Amniotic epithelial cell (primary cell): Measurements from ENCODE around the gene INTS15.
A peak's percentile ranks its signal among the peaks of the same experiment; 100 is the strongest.
"Not testable (repeated sequence)": the region's sequence is repeated elsewhere in the genome, so short reads cannot be mapped to it uniquely, and the experiment has no call there.

Experiments used
- DNase-seq: peaks from one replicate; pipeline ENCODE4 v3.0.0-alpha.2; 2010; ENCODE audit warnings: low read depth

INTS15 gene

GRCh38 chr7:6577369-6578113, 12.3 kb upstream of the INTS15 start, which contains the start of gene ZDHHC4:
TSS of gene ZDHHC4 (plus strand) at chr7:6577454. CDS start at chr7:6580562, 3,108 bp downstream.
- peak; percentile 87 for DNase-seq

GRCh38 chr7:6578114-6579084, 11.4 kb upstream of the INTS15 start:
- DNase-seq: peak; percentile 94

- no peak for DNase-seq
These were observed 10.4 kb upstream of the INTS15 start for GRCh38 chr7:6579446-6579845.

- not testable (repeated sequence) for DNase-seq
These were observed 3.9 kb upstream of the INTS15 start for GRCh38 chr7:6585746-6586432.

- no peak for DNase-seq
These were observed 1.3 kb upstream of the INTS15 start for GRCh38 chr7:6588566-6588965.

GRCh38 chr7:6589151-6589828, 531 bp upstream of the INTS15 start:
- DNase-seq: no peak

- peak; percentile 29 for DNase-seq
These were observed 857 bp downstream of the INTS15 start for GRCh38 chr7:6590645-6591110.

GRCh38 chr7:6600093-6600492, 10.3 kb downstream of the INTS15 start:
- no peak for DNase-seq

GRCh38 chr7:6604458-6604857, 14.6 kb downstream of the INTS15 start:
- DNase-seq: no peak

GRCh38 chr7:6606866-6607583, 17.2 kb downstream of the INTS15 start:
- DNase-seq: no peak

- DNase-seq: no peak
These were observed 17.8 kb downstream of the INTS15 start for GRCh38 chr7:6607651-6608051.

- no peak for DNase-seq
These were observed 18.3 kb downstream of the INTS15 start for GRCh38 chr7:6608081-6608480.

GRCh38 chr7:6608794-6609193, 19.0 kb downstream of the INTS15 start:
- DNase-seq: no peak

GRCh38 chr7:6612819-6613218, 23.0 kb downstream of the INTS15 start:
- DNase-seq: no peak

GRCh38 chr7:6613706-6614105, 23.9 kb downstream of the INTS15 start:
- no peak for DNase-seq

GRCh38 chr7:6614953-6615722, 25.3 kb downstream of the INTS15 start, which contains the start of gene ZNF853:
TSS of gene ZNF853 (plus strand) at chr7:6615610. CDS start at chr7:6616175, 565 bp downstream.
- no peak for DNase-seq

GRCh38 chr7:6615723-6616555, 26.1 kb downstream of the INTS15 start:
- no peak for DNase-seq

GRCh38 chr7:6616854-6617643, 27.2 kb downstream of the INTS15 start:
- DNase-seq: no peak
